GM18502 (cell line): ENCODE results near the gene GTPBP4.

Source experiments
- ATAC-seq: cut with Tn5 transposase; IDR thresholded peaks from one replicate; pipeline ENCODE4 v1.9.1; 2021; ENCODE audit warnings: mild to moderate bottlenecking; ENCODE audit not compliant: unreplicated experiment, poor library complexity

GTPBP4 gene

GRCh38 chr10:964988-965417, 23.2 kb upstream of the GTPBP4 start:
- no peak for ATAC-seq

- no peak for ATAC-seq
These were observed 21.6 kb upstream of the GTPBP4 start for GRCh38 chr10:966466-967235.

- no peak for ATAC-seq
These were observed 19.6 kb upstream of the GTPBP4 start for GRCh38 chr10:968546-969199.

- no peak for ATAC-seq
These were observed 18.6 kb upstream of the GTPBP4 start for GRCh38 chr10:969473-970150.

- no peak for ATAC-seq
These were observed 17.7 kb upstream of the GTPBP4 start for GRCh38 chr10:970311-971149.

- ATAC-seq = no peak
These were observed 17.1 kb upstream of the GTPBP4 start for GRCh38 chr10:971150-971542.

- ATAC-seq = no peak
These were observed 16.6 kb upstream of the GTPBP4 start for GRCh38 chr10:971613-972012.

- ATAC-seq = no peak
These were observed 15.5 kb upstream of the GTPBP4 start for GRCh38 chr10:972763-973162.

GRCh38 chr10:974038-974784, 14.0 kb upstream of the GTPBP4 start:
- ATAC-seq = no peak

- ATAC-seq = no peak
These were observed 13.5 kb upstream of the GTPBP4 start for GRCh38 chr10:974785-975074.

- no peak for ATAC-seq
These were observed 11.9 kb upstream of the GTPBP4 start for GRCh38 chr10:976316-976715.

GRCh38 chr10:978826-979421, 9.3 kb upstream of the GTPBP4 start:
- ATAC-seq = no peak

GRCh38 chr10:980468-981093, 7.7 kb upstream of the GTPBP4 start:
- no peak for ATAC-seq

GRCh38 chr10:983401-983800, 4.8 kb upstream of the GTPBP4 start:
- no peak for ATAC-seq

GRCh38 chr10:983971-984655, 4.1 kb upstream of the GTPBP4 start:
- ATAC-seq = no peak

GRCh38 chr10:985361-985760, 2.9 kb upstream of the GTPBP4 start:
- ATAC-seq = no peak

- no peak for ATAC-seq
These were observed 2.0 kb upstream of the GTPBP4 start for GRCh38 chr10:986137-986825.
